Neural crest cell (in vitro differentiated cells): Measurements from ENCODE around the gene CYTH1. TPM values are rescaled to one million over a fixed set of nuclear protein-coding genes. Genes with fewer than 3 reads are reported as not detected.

ENCODE experiments used
- DNase-seq: peaks from one replicate; pipeline ENCODE4 v3.0.0; 2021; ENCODE audit warnings: low read depth, mixed read lengths, low spot score
- H3K27ac Mint-ChIP-seq: one replicate; pipeline ENCODE4 v1.8.0; 2021; ENCODE audit warnings: mild to moderate bottlenecking, mixed read lengths; ENCODE audit not compliant: unreplicated experiment
- H3K27me3 Mint-ChIP-seq: 2 replicates; pipeline ENCODE4 v1.8.0; 2021; ENCODE audit warnings: low read depth, mild to moderate bottlenecking, mixed read lengths
- H3K36me3 Mint-ChIP-seq: 2 replicates; pipeline ENCODE4 v1.8.0; 2021; ENCODE audit warnings: low read depth, mild to moderate bottlenecking, mixed read lengths
- H3K4me1 Mint-ChIP-seq: 2 replicates; pipeline ENCODE4 v1.8.0; 2021; ENCODE audit warnings: mixed read lengths
- H3K4me3 Mint-ChIP-seq: one replicate; pipeline ENCODE4 v1.8.0; 2021; ENCODE audit warnings: mild to moderate bottlenecking, mixed read lengths
- H3K9me3 Mint-ChIP-seq: 2 replicates; pipeline ENCODE4 v1.8.0; 2021; ENCODE audit warnings: mixed read lengths
- total RNA-seq: library from RNA; stranded (reverse); gene quantifications from 2 replicates; pipeline ENCODE4 v1.2.1, GENCODE V29; 2021
- TF ChIP-seq, protein P1 (sequence below): fragments of 200-600 bp; sonication (generic); conservative IDR thresholded peaks from 2 replicates; pipeline ENCODE4 v1.5.0; 2021; ENCODE audit warnings: antibody characterized with exemption, mild to moderate bottlenecking

Gene CYTH1
- total RNA-seq, 1 donor from 2014 or later, result 26.8 TPM

DNA sequence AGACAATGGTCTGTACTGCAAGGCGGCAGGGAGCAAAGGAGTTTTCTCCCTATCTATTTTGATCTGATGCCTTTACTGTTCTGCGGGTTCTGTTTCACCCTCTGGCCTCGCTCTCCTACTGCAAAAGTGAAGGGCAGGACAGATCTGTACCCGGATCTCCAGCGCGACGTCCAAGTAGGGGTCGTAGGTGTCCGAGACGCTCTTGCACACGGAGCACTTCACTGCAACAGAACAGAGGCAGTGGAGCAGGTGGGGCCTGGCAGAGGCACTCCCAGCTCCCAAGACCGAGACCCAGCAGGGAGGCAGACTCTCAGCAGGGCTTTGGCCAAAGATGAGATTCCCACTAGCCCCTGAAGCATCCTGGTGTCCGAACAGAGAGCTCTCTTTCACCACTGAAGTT, 38.8 kb upstream of the CYTH1 start:
- peaks cover 17% of the 10 kb centered on the region for H3K36me3 Mint-ChIP-seq
- no peak overlapping the region for H3K4me3 Mint-ChIP-seq
- no peak overlapping the region for H3K27ac Mint-ChIP-seq
- TF ChIP-seq, protein P1, sequence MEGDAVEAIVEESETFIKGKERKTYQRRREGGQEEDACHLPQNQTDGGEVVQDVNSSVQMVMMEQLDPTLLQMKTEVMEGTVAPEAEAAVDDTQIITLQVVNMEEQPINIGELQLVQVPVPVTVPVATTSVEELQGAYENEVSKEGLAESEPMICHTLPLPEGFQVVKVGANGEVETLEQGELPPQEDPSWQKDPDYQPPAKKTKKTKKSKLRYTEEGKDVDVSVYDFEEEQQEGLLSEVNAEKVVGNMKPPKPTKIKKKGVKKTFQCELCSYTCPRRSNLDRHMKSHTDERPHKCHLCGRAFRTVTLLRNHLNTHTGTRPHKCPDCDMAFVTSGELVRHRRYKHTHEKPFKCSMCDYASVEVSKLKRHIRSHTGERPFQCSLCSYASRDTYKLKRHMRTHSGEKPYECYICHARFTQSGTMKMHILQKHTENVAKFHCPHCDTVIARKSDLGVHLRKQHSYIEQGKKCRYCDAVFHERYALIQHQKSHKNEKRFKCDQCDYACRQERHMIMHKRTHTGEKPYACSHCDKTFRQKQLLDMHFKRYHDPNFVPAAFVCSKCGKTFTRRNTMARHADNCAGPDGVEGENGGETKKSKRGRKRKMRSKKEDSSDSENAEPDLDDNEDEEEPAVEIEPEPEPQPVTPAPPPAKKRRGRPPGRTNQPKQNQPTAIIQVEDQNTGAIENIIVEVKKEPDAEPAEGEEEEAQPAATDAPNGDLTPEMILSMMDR, result no peak
- no peaks in the 10 kb centered on the region for H3K9me3 Mint-ChIP-seq
- H3K4me1 Mint-ChIP-seq, result peaks cover 15% of the 10 kb centered on the region
- no peaks in the 10 kb centered on the region for H3K27me3 Mint-ChIP-seq
- DNase-seq, result no peak

DNA sequence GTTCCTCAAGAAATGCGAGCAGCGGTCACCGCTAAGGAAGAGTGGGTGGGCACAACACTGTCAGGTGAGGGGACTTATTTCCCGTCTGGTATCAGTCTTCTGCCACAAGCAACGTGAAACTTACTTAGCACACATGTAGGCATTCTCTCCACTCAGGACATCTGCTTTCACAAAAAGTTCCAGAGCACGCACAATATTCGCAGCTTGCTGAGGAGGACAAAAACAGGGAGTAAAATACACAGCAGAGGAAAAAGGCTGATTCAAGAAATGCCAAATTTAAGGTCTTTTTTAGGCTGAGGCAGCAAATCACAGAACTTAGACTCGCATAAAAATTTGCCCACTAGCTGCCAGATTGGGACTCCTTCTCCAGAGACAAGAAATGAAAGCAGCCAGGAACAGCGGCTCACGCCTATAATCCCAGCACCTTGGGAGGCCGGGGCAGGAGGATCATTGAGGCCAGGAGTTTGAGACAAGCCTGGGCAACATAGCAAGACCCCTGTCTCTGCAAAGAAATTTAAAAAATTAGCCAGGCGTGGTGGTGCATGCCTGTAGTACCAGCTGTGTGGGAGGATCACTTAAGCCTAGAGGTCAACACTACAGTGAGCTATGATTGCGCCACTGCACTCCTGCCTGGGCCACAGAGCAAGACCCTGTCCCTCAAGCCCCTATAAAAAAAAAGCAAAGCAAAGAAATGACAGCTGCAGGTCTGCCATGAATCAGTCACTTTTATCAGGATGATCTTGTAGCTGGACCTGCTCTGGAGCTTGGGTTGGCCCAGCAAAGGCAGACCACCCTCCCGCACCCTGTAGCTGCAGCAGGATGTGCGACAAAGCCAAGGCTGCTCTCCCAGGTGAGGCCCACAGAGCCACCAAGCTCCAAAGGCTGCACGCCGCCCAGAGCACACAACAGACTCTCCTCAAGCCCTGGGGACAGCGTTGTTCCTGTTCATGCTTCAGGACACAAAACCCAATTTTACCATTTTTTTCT, 38.0 kb upstream of the CYTH1 start:
- H3K9me3 Mint-ChIP-seq, result no peaks in the 10 kb centered on the region
- H3K4me3 Mint-ChIP-seq, result no peak overlapping the region
- peaks cover 15% of the 10 kb centered on the region for H3K4me1 Mint-ChIP-seq
- H3K27ac Mint-ChIP-seq, result no peak overlapping the region
- peaks cover 20% of the 10 kb centered on the region for H3K36me3 Mint-ChIP-seq
- DNase-seq, result no peak
- no peaks in the 10 kb centered on the region for H3K27me3 Mint-ChIP-seq
- TF ChIP-seq, protein P1, result no peak

DNA sequence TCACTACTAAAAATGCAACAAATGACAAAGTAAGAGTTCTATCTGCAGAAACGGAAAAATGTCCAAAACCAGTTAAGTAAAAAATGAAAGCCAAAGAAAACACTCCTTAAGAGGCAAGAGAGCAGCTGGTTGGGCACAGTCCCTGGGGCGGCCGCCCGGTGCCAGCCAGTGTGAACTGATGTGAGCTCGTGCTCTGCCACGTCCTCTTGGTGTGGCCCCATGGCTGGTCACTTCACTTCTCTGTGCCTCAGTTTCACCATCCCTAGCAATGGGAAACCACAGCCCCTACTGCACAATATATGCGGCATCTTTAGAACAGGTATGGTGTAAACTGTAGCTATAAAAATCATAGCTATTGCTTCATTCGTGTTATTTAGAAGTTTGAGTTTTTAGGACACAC, 37.3 kb upstream of the CYTH1 start:
- Mint-ChIP-seq H3K9me3 (no peaks in the 10 kb centered on the region), H3K4me1 (peaks cover 15% of the 10 kb centered on the region), H3K4me3 (no peak overlapping the region), H3K36me3 (peaks cover 20% of the 10 kb centered on the region), H3K27me3 (no peaks in the 10 kb centered on the region), H3K27ac (no peak overlapping the region)
- TF ChIP-seq, protein P1, result no peak
- no peak for DNase-seq

DNA sequence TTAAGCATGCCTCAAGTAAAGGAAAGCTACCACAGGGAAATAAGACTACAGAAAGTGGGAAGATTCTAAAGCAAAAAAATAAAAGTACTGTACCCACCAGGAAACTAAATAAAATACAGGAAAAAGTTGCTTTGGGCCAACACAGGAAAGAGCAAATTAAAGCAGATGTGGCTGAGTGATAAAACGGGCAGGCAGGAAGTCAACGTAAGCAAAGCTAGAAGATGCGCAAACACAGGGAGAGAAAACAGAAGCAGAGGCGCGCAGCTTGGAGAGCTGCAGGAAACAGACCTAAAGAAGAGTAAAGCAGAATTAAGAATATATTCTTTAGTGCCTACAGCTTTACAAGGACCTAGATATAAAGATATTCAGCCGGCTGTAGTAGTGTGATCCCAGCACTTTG, 36.9 kb upstream of the CYTH1 start:
- DNase-seq, result no peak

DNA sequence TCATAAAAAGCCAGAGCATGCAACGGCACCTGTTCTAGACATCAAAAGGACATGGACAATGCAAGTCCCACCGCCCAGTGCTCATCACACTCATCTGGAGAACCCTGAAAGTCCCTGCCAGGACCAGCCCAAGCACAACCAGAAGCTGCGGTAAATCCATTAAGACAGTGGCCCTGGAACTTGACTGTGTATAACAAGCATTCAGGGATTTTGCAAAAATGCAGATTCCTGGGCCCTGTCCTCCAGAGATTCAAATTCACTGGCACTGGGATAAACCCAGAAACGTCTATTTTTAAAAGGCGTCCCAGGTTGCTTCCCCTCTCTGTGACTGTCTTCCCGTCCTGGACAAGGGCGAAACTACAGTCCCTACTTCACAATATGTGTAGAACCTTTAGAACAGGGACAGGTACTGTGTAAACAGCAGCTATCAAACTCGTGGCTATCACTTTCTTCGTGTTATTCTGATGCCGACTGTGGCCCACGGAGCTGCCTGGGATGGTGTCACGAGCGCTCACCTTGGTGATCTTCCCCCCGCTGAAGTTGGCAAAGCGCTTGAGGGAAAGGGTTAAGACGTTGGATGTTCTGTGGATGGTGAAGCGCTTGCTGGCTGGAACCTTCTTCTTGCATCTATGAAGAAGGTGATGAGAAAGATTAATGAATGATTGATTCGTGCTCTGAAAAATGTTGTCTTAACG, 36.2 kb upstream of the CYTH1 start:
- no peak for DNase-seq
- Mint-ChIP-seq H3K27me3 (no peaks in the 10 kb centered on the region), H3K36me3 (peaks cover 20% of the 10 kb centered on the region), H3K27ac (no peak overlapping the region), H3K4me3 (no peak overlapping the region), H3K4me1 (peaks cover 7% of the 10 kb centered on the region), H3K9me3 (no peaks in the 10 kb centered on the region)
- TF ChIP-seq, protein P1, result no peak

More for the DNA sequence above, 36.9 kb upstream of the CYTH1 start:
- Mint-ChIP-seq H3K4me3 (no peak overlapping the region), H3K27me3 (no peaks in the 10 kb centered on the region), H3K4me1 (peaks cover 13% of the 10 kb centered on the region), H3K27ac (no peak overlapping the region), H3K9me3 (no peaks in the 10 kb centered on the region), H3K36me3 (peaks cover 23% of the 10 kb centered on the region)
- TF ChIP-seq, protein P1, result no peak
